MCF 10A (cell line): ENCODE results near the gene TIPARP. TPM values are rescaled to one million over a fixed set of nuclear protein-coding genes. Genes with fewer than 3 reads are reported as not detected.
"Not testable (repeated sequence)": the region's sequence is repeated elsewhere in the genome, so short reads cannot be mapped to it uniquely, and the experiment has no call there.

Experiments
- BruUV-seq: library from RNA; stranded (reverse); fragments of 400-500 nt; replicated peaks from 2 replicates; lab custom pipeline; 2021; lab: Mats Ljungman, UMichigan
- CTCF ChIA-PET: fragments of 300-600 bp; sonication (Branson Sonifier 250); formaldehyde crosslinking; extraction: SDS; loops from one replicate; lab custom pipeline; 2021; ENCODE audit warnings: antibody characterized with exemption, inconsistent platforms; lab: Yijun Ruan, JAX
- POLR2A ChIA-PET: fragments of 300-600, 350-650 bp; sonication (Branson Sonifier 250); formaldehyde crosslinking; extraction: SDS; loops from one replicate; lab custom pipeline; 2020; ENCODE audit warnings: antibody characterized with exemption, inconsistent platforms; lab: Yijun Ruan, JAX
- DNase-seq: peaks from one replicate; pipeline ENCODE4 v3.0.0-alpha.2; 2018; ENCODE audit not compliant: unreplicated experiment
- H3K27ac Mint-ChIP-seq: one replicate; pipeline ENCODE4 v1.8.0; 2022; ENCODE audit warnings: mild to moderate bottlenecking, low read depth, mixed read lengths; ENCODE audit not compliant: unreplicated experiment
- H3K27me3 Mint-ChIP-seq: one replicate; pipeline ENCODE4 v1.8.0; 2022; ENCODE audit warnings: mixed read lengths; ENCODE audit not compliant: insufficient read depth, unreplicated experiment
- H3K36me3 Mint-ChIP-seq: one replicate; pipeline ENCODE4 v1.8.0; 2022; ENCODE audit warnings: mild to moderate bottlenecking, moderate library complexity, mixed read lengths; ENCODE audit not compliant: insufficient read depth, unreplicated experiment
- H3K4me1 Mint-ChIP-seq: one replicate; pipeline ENCODE4 v1.8.0; 2022; ENCODE audit warnings: mixed read lengths; ENCODE audit not compliant: insufficient read depth, unreplicated experiment
- H3K4me3 Mint-ChIP-seq: one replicate; pipeline ENCODE4 v1.8.0; 2022; ENCODE audit warnings: mild to moderate bottlenecking, moderate library complexity, mixed read lengths; ENCODE audit not compliant: unreplicated experiment
- H3K9me3 Mint-ChIP-seq: one replicate; pipeline ENCODE4 v1.8.0; 2022; ENCODE audit warnings: mixed read lengths; ENCODE audit not compliant: unreplicated experiment
- CTCF ChIP-seq: fragments of 200-600 bp; IDR thresholded peaks from one replicate; pipeline ENCODE4 v1.8.0; 2022; ENCODE audit warnings: antibody characterized with exemption, mild to moderate bottlenecking; ENCODE audit not compliant: unreplicated experiment
- intact Hi-C: fragments of 100-400 bp; cut with micrococcal nuclease; formaldehyde crosslinking; loops from 2 replicates; pipeline ENCODE4 v1.14.1; 2022
- total RNA-seq: library from RNA; stranded (reverse); gene quantifications from 2 replicates; pipeline ENCODE4 v1.2.3, GENCODE V29; 2022

The TIPARP gene
- total RNA-seq, 1 experiment from 2014 or later = 50.0 TPM

DNA sequence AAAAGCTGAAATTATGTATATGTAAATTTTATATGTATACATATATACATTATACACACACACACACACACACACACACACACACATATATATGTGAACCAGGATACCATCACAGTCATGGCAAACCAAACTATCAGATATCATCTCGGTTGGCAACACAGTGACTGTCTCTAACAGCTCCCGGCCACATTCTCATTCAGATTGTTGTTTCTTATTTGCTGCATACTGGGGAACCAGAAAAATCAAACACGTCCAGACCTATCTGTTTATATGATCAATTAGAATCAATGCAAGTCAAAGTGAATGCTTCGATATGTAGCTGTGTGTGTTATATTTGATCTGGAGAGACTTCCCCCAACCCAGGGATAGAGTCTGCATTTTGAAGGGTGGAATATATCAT is 61.1 kb downstream of the TIPARP start:
- ChIA-PET POLR2A (no interaction called here), CTCF (interaction anchor here (0.6 to 1.3 kb wide), 4 partner anchors 15 to 45 kb away, joined by 3 to 5 read pairs (median 4); no protein-coding TSS in a partner anchor)
- DNase-seq = no peak
- Mint-ChIP-seq H3K4me3 (no peak overlapping the region), H3K9me3 (no peaks in the 10 kb centered on the region), H3K27me3 (no peaks in the 10 kb centered on the region), H3K36me3 (no peaks in the 10 kb centered on the region), H3K27ac (no peak overlapping the region), H3K4me1 (no peaks in the 10 kb centered on the region)
- intact Hi-C loops = no loop called here
- no TSS peak for BruUV-seq
- no peak for TF ChIP-seq CTCF

DNA sequence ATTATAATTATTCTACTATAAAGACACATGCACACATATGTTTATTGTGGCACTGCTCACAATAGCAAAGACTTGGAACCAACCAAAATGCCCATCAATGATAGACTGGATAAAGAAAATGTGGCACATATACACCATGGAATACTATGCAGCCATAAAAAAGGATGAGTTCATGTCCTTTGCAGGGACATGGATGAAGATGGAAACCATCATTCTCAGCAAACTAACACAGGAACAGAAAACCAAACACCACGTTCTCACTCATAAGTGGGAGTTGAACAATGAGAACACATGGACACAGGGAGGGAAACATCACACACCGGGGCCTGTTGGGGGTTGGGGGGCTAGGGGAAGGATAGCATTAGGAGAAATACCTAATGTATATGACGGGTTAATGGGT is 62.7 kb downstream of the TIPARP start:
- H3K4me3 Mint-ChIP-seq, DNase-seq, H3K27me3 Mint-ChIP-seq, CTCF ChIA-PET, BruUV-seq, intact Hi-C loops, POLR2A ChIA-PET, H3K9me3 Mint-ChIP-seq, H3K27ac Mint-ChIP-seq, H3K36me3 Mint-ChIP-seq, H3K4me1 Mint-ChIP-seq: not testable (repeated sequence)

- H3K36me3 Mint-ChIP-seq = no peaks in the 10 kb centered on the region
Observed at GRCh38 chr3:156738251-156738650, 63.9 kb downstream of the TIPARP start.

GRCh38 chr3:156739976-156740375 is 65.6 kb downstream of the TIPARP start:
- intact Hi-C loops = no loop called here
- no peak for DNase-seq
- ChIA-PET CTCF (interaction anchor here (0.6 to 0.7 kb wide), 2 partner anchors 74 to 342 kb away, joined by 3 to 4 read pairs; no protein-coding TSS in a partner anchor), POLR2A (interaction anchor here (0.6 kb wide), 1 partner anchor 84 kb away, joined by 3 read pairs; no protein-coding TSS in a partner anchor)
- no peak for TF ChIP-seq CTCF
- no peak overlapping the region for H3K4me3 Mint-ChIP-seq
- no peak overlapping the region for H3K27ac Mint-ChIP-seq
- BruUV-seq = no TSS peak
- no peaks in the 10 kb centered on the region for H3K36me3 Mint-ChIP-seq
- no peaks in the 10 kb centered on the region for H3K9me3 Mint-ChIP-seq
- H3K4me1 Mint-ChIP-seq = no peaks in the 10 kb centered on the region
- no peaks in the 10 kb centered on the region for H3K27me3 Mint-ChIP-seq

More at GRCh38 chr3:156738251-156738650, 63.9 kb downstream of the TIPARP start:
- CTCF ChIA-PET = no interaction called here
- intact Hi-C loops = no loop called here
- no peaks in the 10 kb centered on the region for H3K9me3 Mint-ChIP-seq
- H3K4me1 Mint-ChIP-seq = no peaks in the 10 kb centered on the region
- no peaks in the 10 kb centered on the region for H3K27me3 Mint-ChIP-seq
- BruUV-seq = no TSS peak
- H3K27ac Mint-ChIP-seq = no peak overlapping the region
- no peak for DNase-seq
- no peak overlapping the region for H3K4me3 Mint-ChIP-seq
- no peak for TF ChIP-seq CTCF
- POLR2A ChIA-PET = no interaction called here

DNA sequence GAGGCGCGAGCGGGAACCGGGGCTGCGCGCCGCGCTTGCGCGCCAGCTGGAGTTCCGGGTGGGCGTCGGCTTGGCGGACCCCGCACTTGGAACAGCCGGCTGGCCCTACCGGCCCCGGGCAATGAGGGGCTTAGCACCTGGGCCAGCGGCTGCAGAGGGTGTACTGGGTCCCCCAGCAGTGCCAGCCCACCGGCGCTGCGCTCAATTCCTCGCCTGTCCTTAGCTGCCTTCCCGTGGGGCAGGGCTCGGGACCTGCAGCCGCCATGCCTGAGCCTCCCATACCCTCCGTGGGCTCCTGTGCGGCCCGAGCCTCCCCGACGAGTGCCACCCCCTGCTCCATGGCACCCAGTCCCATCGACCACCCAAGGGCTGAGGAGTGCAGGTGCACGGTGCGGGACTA is 66.2 kb downstream of the TIPARP start:
- POLR2A ChIA-PET, intact Hi-C loops, H3K36me3 Mint-ChIP-seq, H3K9me3 Mint-ChIP-seq, H3K4me1 Mint-ChIP-seq, H3K27ac Mint-ChIP-seq, BruUV-seq, H3K27me3 Mint-ChIP-seq, DNase-seq, H3K4me3 Mint-ChIP-seq: not testable (repeated sequence)
- CTCF ChIA-PET = interaction anchor here (0.7 kb wide), 1 partner anchor 342 kb away, joined by 3 read pairs; no protein-coding TSS in a partner anchor
